ENCODE results near the gene TSPAN14. TPM values are rescaled to one million over a fixed set of nuclear protein-coding genes. Genes with fewer than 3 reads are reported as not detected.
A peak's percentile ranks its signal among the peaks of the same experiment; 100 is the strongest.

Gene TSPAN14
- total and polyA plus RNA-seq, 12 donors: 13.1 to 112 (median 45.5) TPM

DNA sequence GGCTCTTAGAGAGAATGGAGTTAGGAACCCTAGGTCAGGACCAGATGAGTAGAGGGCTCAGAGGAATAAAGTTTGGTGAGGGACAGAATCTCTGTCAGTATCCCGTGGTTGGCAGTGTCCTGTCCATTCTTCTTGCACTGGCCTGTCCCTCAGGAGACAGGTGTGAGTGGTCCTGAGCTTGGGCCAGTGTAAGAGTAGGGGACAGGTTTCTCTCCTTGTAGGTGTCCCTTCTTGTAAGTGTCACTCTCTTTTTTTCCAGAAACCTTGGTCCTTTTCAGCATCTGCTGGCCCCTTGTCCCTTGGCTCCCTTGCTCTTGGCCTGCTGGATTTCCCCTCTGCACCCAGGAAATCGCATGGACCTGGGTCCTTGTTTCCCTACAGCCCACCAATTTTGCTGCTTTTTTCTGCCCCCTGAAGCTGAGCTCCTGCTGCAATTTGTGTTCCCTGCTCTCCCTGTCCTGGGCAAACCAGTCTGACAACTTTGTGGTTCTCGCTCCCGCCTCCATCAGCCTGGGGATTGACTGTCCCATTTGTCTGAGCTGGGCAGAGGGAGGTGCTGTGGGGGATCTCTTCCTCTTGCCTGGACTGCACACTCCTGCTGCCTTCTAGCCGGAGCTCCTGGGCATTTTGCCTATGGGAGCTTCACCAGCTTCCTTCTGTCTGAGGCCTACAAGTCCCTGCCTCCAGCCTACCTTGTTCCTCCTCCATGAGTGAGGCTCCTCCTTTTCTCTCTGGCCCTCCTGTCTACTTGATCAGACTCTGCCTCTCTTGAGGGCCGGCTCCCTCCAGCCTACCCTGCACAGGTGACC lies 6.5 kb downstream of the TSPAN14 start:
- Histone ChIP-seq H3K27ac (peak overlapping the region in 2 of 5 donors; percentile 63 to 82), H3K4me1 (replicated peaks in 1 of 2) (peaks cover 37 to 79% of the 10 kb centered on the region in 2 donors), H3K4me3 (no peak overlapping the region), H3K36me3 (replicated peaks in 1 of 2) (no peaks in the 10 kb centered on the region), H3K27me3 (no peaks in the 10 kb centered on the region), H3K9me3 (replicated peaks in 1 of 3) (no peaks in the 10 kb centered on the region)
- WGBS, 4 donors: 64 to 69% (median 66%) methylated on average over 6 of the region's 6 CpGs
- TF ChIP-seq POLR2A (IDR thresholded peaks at IDR 0.05): no peak
- TF ChIP-seq, protein P1, sequence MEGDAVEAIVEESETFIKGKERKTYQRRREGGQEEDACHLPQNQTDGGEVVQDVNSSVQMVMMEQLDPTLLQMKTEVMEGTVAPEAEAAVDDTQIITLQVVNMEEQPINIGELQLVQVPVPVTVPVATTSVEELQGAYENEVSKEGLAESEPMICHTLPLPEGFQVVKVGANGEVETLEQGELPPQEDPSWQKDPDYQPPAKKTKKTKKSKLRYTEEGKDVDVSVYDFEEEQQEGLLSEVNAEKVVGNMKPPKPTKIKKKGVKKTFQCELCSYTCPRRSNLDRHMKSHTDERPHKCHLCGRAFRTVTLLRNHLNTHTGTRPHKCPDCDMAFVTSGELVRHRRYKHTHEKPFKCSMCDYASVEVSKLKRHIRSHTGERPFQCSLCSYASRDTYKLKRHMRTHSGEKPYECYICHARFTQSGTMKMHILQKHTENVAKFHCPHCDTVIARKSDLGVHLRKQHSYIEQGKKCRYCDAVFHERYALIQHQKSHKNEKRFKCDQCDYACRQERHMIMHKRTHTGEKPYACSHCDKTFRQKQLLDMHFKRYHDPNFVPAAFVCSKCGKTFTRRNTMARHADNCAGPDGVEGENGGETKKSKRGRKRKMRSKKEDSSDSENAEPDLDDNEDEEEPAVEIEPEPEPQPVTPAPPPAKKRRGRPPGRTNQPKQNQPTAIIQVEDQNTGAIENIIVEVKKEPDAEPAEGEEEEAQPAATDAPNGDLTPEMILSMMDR (IDR thresholded peaks at IDR 0.05): no peak
- DNase-seq: peak in 5 of 7 donors; percentile 53 to 70 (median 56)
- intact Hi-C loops (cut with DNase I): no loop called here

DNA sequence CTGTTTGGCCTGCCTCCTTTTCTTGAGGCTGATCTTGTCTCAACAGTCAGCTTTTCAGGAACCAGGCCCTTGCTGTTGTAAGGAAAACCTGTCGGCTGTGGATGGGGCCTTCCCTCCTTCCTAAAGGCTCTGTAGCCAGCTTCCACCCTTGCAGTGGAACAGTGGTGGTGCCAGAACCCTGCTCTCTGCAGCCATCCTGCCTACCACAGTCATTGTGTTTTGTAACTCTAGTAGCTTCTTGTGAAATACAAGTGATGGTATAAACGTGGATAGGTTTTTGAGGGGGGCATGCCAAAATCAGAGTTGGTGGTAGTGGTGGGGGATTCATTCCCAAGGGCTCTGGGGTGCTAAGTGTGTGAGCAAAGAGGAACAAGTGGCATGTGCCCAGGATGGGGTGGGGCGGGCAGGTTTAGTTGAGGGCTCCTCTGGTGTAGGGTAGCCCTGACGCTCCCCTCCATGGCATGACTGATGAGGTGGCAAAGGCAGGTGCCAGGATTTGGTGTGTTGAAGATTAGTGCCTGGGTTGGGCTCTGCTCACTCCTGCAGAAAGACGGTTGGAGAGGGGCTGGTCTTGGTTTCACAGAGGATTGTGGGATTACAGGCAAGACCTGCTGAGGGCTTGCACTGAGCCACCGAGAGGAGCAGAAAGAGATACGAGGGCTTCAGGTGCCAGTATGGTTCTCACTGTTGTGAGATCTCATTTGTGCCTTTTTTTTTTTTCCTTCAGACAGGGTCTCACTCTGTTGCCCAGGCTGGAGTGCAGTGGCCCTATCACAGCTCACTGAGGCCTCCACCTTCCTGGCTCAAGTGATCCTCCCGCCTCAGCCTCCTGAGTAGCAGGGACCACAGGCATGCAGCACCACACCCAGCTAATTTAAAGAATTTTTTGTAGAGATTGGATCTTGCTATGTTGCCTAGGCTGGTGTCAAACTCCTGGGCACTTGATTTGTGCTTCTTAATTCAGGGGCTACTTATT lies 7.4 kb downstream of the TSPAN14 start:
- TF ChIP-seq POLR2A (IDR thresholded peaks at IDR 0.05): no peak
- TF ChIP-seq, protein P1 (IDR thresholded peaks at IDR 0.05): no peak
- Histone ChIP-seq H3K36me3 (replicated peaks in 1 of 2) (no peaks in the 10 kb centered on the region), H3K27ac (peak overlapping the region in 3 of 5 donors; percentile 4 to 76 (median 63)), H3K4me1 (replicated peaks in 1 of 2) (peaks cover 38 to 83% of the 10 kb centered on the region in 2 donors), H3K9me3 (replicated peaks in 1 of 3) (no peaks in the 10 kb centered on the region), H3K4me3 (no peak overlapping the region), H3K27me3 (no peaks in the 10 kb centered on the region)
- intact Hi-C loops (cut with DNase I): no loop called here
- peak in 1 of 7 donors; percentile 26 for DNase-seq
- WGBS, 4 donors: 59 to 77% (median 73%) methylated on average over 6 to 8 of the region's 8 CpGs

DNA sequence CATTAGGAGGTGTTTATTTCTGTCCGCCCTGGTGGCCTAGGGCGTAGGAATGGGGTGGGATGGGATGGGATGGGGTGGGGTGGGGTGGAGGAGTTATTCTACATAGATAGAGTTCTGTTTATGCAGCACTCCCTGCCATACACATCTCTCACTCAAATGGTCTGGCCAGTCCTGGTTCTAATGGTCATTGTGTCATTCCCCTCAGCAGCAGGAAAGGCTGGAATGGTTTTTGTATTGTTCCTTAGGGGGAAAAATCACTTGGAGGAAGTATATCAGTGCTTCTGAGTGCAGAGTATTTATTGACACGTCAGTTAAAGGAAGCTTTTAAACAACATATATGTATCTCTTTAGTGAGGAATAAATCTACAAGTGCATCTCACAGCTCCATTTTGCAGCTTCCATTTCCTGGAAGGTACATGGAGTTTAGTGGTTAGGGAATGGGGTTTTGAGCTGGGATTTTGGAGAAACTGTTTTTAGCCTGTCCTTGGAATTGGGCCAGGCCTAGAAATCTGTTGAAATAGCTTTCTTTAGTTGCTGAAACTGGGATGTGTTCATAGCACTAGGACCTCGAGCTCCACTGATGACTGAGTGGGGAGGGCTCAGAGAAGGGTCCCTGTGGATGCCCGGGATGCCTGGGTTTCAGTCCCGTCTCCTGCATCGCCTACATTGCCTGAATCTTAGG lies 8.3 kb downstream of the TSPAN14 start:
- Histone ChIP-seq H3K9me3 (replicated peaks in 1 of 3) (no peaks in the 10 kb centered on the region), H3K4me3 (peak overlapping the region in 1 of 4 donors; percentile 20), H3K36me3 (replicated peaks in 1 of 2) (no peaks in the 10 kb centered on the region), H3K4me1 (replicated peaks in 1 of 2) (peaks cover 38 to 88% of the 10 kb centered on the region in 2 donors), H3K27me3 (no peaks in the 10 kb centered on the region), H3K27ac (peak overlapping the region in 3 of 5 donors; percentile 4 to 76 (median 63))
- WGBS, 4 donors: 33 to 52% (median 45%) methylated on average over 7 of the region's 7 CpGs
- DNase-seq: peak in 3 of 7 donors; percentile 35 to 55 (median 53)
- TF ChIP-seq, protein P1 (IDR thresholded peaks at IDR 0.05): no peak
- TF ChIP-seq POLR2A (IDR thresholded peaks at IDR 0.05): no peak
- intact Hi-C loops (cut with DNase I): no loop called here

Measured in adrenal gland (tissue), 12 donors.